ENCODE data around the gene ITM2A. TPM values are rescaled to one million over a fixed set of nuclear protein-coding genes. Genes with fewer than 3 reads are reported as not detected.
A peak's percentile ranks its signal among the peaks of the same experiment; 100 is the strongest.

The ITM2A gene
- total RNA-seq, 1 experiment from 2014 or later: 29.9 TPM

DNA sequence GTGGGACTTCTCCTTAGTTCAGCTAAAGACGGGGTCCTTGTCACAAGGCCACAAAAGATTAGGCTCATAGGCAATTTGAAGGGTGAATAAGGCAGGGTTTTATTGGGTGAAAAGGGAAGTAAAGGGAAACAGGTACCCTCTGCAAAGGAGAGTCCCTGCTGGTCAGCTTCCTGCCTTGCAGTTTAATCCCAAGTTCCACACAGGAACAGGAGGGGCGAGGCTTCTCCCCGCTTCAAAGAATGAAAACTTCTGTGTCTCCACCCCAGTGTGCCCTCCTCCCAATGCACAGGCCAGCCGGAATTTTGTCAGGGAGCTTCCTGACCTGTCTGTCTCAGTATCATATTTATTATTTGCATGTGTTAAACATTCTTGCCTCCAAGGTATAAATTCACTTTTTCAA is 37.1 kb downstream of the ITM2A start:
- no peaks in the 10 kb centered on the region for H3K27me3 ChIP-seq (ENCODE audit: insufficient read depth, low read length)
- H3K9ac ChIP-seq (ENCODE audit: extremely low read depth, insufficient read length, low read length): no peak overlapping the region
- H3K27me3 Mint-ChIP-seq (ENCODE audit: low read depth): no peaks in the 10 kb centered on the region; the same call in 1 of the 2 replicates
- peak; percentile 41 for DNase-seq
- no peaks in the 10 kb centered on the region for H4K20me1 ChIP-seq (ENCODE audit: control insufficient read depth, insufficient read depth, insufficient read length)
- no peak overlapping the region for H2BK20ac ChIP-seq (ENCODE audit: low read depth, low read length, poor library complexity, severe bottlenecking)
- no peak overlapping the region for H3K4me3 Mint-ChIP-seq
- peaks cover 58 to 59% of the 10 kb centered on the region in 2 experiments for H3K9me3 Mint-ChIP-seq
- peaks cover 11 to 16% of the 10 kb centered on the region in 2 experiments for H3K4me1 Mint-ChIP-seq
- no CpG with 5 or more reads among the region's 4 CpGs for WGBS (ENCODE audit: extremely low coverage, insufficient read length, low lambda C conversion rate)
- H3K18ac ChIP-seq (ENCODE audit: insufficient read length, low read depth, low read length): no peak overlapping the region
- H3K79me1 ChIP-seq (ENCODE audit: insufficient read depth, low read depth, low read length, poor library complexity, severe bottlenecking): no peaks in the 10 kb centered on the region
- no peak overlapping the region for H2BK5ac ChIP-seq (ENCODE audit: insufficient read length, low read length)
- no peak overlapping the region for H3K27ac ChIP-seq (ENCODE audit: insufficient read length, low read depth, low read length)
- H2BK12ac ChIP-seq (ENCODE audit: insufficient read length, low read depth, low read length): no peak overlapping the region
- H4K91ac ChIP-seq (ENCODE audit: insufficient read length, low read depth, low read length): no peak overlapping the region
- no peak overlapping the region for H3K14ac ChIP-seq (ENCODE audit: insufficient read depth, low read length)
- H3K9me3 ChIP-seq (ENCODE audit: control insufficient read depth, low read depth, low read length): no peaks in the 10 kb centered on the region
- H4K8ac ChIP-seq (replicated peaks; ENCODE audit: insufficient read length, low read depth, low read length): no peak overlapping the region
- no peak overlapping the region for H3K4me2 ChIP-seq (ENCODE audit: insufficient read depth, insufficient read length, low read length)
- H3K36me3 Mint-ChIP-seq (ENCODE audit: insufficient read depth in 1 of 3, low read depth in 3 of 3): no peaks in the 10 kb centered on the region; a peak in 1 of 7 replicates
- no peak overlapping the region for H3T11ph ChIP-seq (ENCODE audit: low read length)
- H2BK15ac ChIP-seq (ENCODE audit: low read depth, low read length): no peak overlapping the region
- no peak overlapping the region for H2BK120ac ChIP-seq (ENCODE audit: low read depth, low read length, poor library complexity, severe bottlenecking)
- H3K56ac ChIP-seq (ENCODE audit: insufficient read length, low read depth, low read length): no peak overlapping the region
- H3K4ac ChIP-seq (ENCODE audit: low read depth, low read length): no peak overlapping the region
- no peak overlapping the region for H2AFZ ChIP-seq (ENCODE audit: low read length)
- no peak overlapping the region for H4K5ac ChIP-seq (ENCODE audit: insufficient read length, low read depth, low read length)
- no peaks in the 10 kb centered on the region for H3K23me2 ChIP-seq (ENCODE audit: insufficient read length, low read depth, low read length, poor library complexity, severe bottlenecking)
- no peak overlapping the region for H3K23ac ChIP-seq (ENCODE audit: insufficient read length, low read depth, low read length)
- no peaks in the 10 kb centered on the region for H3K79me2 ChIP-seq (ENCODE audit: insufficient read depth, low read length)
- no peaks in the 10 kb centered on the region for H3K4me1 ChIP-seq (ENCODE audit: insufficient read depth, low read length)
- 0 out of 3 replicates have a peak, but pooled peaks have one; percentile 28 for TF ChIP-seq CTCF (conservative IDR thresholded peaks at IDR 0.05)
- no peak overlapping the region for H2AK5ac ChIP-seq (ENCODE audit: insufficient read length, low read length)
- H3K27ac Mint-ChIP-seq: no peak overlapping the region

Data from H9 (cell line).